ENCODE data around the gene TUBB4A. TPM values are rescaled to one million over a fixed set of nuclear protein-coding genes. Genes with fewer than 3 reads are reported as not detected.
A peak's percentile ranks its signal among the peaks of the same experiment; 100 is the strongest.
"Not testable (repeated sequence)": the region's sequence is repeated elsewhere in the genome, so short reads cannot be mapped to it uniquely, and the experiment has no call there.

TUBB4A gene
- total and polyA plus RNA-seq, 4 donors = 0.68 to 0.90 TPM; not detected in 2

DNA sequence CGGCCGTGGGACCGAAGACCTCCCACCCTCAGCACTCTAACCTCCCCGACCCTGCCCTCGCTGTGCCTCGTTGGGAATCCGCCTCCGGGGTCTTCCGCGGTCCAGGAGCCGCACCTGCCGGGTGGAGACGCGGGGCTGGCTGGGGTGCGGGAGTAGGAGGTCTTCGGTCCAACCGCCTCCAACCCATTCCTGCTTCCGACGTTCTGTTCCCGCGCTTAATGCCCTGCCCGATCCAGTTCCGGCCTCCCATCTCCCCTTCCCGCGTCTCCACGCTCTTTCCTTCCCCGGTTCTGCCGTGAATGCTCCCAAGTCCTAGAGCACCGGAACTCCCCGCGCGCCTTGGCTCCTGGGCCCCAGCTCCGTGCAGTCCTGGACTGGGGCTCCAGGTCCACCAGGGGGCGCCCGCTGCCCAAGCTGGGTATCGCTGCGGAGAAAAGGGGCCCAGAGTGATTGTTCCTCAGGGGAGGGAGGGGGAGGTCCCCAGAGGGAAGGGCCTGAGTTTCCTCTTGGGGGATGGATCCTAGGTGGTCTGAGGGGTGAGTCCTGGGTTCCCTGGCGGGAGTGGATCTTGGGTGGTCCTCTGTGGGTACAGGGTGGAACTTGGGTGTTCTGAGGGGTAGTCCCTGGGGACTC is 14.7 kb upstream of the TUBB4A start:
- Histone ChIP-seq H3K9me3 (ENCODE audit: control insufficient read depth, low read length) (no peaks in the 10 kb centered on the region), H3K36me3 (ENCODE audit: control insufficient read depth in 1 of 2, insufficient read depth in 2 of 2, low read length in 1 of 2) (no peaks in the 10 kb centered on the region), H3K27ac (ENCODE audit: low read depth in 1 of 2, low read length in 2 of 2) (no peak overlapping the region), H3K27me3 (ENCODE audit: control insufficient read depth in 1 of 2, insufficient read depth in 2 of 2, low read length in 1 of 2) (no peaks in the 10 kb centered on the region), H3K4me1 (ENCODE audit: control insufficient read depth in 1 of 2, insufficient read depth in 2 of 2, low read length in 2 of 2) (no peaks in the 10 kb centered on the region), H3K4me3 (ENCODE audit: low read length in 2 of 2) (peak overlapping the region; percentile 0 to 8)
- ATAC-seq (ENCODE audit: low FRiP score) (peak; percentile 94), DNase-seq (peak; percentile 94 to 97)
- intact Hi-C loops (cut with DNase I) = loop anchor here in 1 of 2 donors (5.0 kb wide), 2 partner anchors 116 to 346 kb away; no protein-coding TSS in a partner anchor
- 1 to 2% methylated on average over 38 of the region's 38 CpGs for WGBS, 2 donors

DNA sequence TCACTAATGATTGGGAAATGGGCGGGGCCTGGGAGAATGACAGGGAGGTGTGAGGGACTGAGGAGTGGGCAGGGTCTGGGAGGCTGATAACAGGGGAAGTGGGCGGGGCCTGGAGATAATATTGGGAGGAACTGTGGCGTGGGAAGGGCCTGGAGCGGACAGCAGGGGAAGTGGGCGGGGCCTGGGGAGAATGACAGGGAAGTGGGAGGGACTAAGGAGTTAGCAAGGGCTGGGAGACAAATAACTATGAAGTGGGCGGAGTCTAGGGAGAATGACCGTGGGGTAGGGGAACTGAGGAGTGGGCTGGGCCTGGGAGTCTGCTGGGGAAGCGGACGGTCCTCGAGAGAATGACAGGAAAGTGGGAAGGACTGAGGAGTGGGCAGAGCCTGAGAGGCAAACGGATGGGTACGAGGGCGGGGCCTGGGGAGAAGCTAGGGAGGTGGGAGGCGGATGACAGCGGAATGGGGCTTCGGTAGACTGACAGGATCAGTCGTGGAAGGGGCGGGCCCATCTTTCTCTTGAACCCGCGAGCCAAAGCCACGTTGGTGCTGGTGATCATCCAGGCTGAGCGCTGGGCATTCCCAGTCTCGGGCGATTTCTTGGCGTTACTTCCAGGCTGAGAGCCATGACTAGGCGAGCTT is 14.0 kb upstream of the TUBB4A start:
- ATAC-seq (ENCODE audit: low FRiP score) (peak; percentile 90), DNase-seq (peak; percentile 94)
- no peaks in the 10 kb centered on the region for H3K4me1 ChIP-seq (ENCODE audit: control insufficient read depth in 1 of 2, insufficient read depth in 2 of 2, low read length in 2 of 2)
- H3K27me3 ChIP-seq (ENCODE audit: control insufficient read depth in 1 of 2, insufficient read depth in 2 of 2, low read length in 1 of 2) = no peaks in the 10 kb centered on the region
- H3K9me3 ChIP-seq (ENCODE audit: control insufficient read depth, low read length) = no peaks in the 10 kb centered on the region
- intact Hi-C loops (cut with DNase I) = loop anchor here in 1 of 2 donors (5.0 kb wide), 2 partner anchors 116 to 346 kb away; no protein-coding TSS in a partner anchor
- peak overlapping the region; percentile 0 to 8 for H3K4me3 ChIP-seq (ENCODE audit: low read length in 2 of 2)
- H3K36me3 ChIP-seq (ENCODE audit: control insufficient read depth in 1 of 2, insufficient read depth in 2 of 2, low read length in 1 of 2) = no peaks in the 10 kb centered on the region
- WGBS, 2 donors = 2 to 3% methylated on average over 19 to 26 of the region's 26 CpGs
- H3K27ac ChIP-seq (ENCODE audit: low read depth in 1 of 2, low read length in 2 of 2) = no peak overlapping the region

DNA sequence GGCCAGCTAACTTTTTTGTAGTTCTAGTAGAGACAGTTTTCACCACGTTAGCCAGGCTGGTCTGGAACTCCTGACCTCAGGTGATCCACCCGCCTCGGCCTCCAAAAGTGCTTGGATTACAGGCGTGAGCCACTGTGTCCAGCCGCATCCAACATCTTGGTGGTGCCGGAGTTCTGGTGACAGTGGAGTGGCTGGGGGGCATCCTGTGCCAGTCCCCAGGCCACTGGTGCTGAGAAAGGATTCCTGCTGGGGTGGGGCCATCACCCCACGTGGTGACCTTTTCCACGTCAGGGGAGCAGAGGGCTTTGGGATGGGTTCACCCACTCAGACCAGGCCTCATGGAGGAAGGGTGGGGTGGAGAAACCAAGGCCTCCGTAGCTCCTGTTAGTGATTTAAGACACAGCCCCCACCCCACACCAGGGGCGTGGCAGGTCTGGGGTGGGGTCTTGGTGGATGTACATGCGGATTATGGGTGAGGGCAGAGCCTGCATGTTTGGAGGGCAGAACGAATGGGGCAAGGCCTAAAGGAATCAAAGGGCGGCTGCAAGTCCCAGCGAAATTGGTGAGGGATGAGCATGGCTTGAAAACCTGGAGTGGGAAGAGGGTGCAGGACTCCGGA is 12.9 kb upstream of the TUBB4A start:
- ATAC-seq (ENCODE audit: low FRiP score) (no peak), DNase-seq (no peak)
- Histone ChIP-seq H3K27ac (ENCODE audit: low read depth in 1 of 2, low read length in 2 of 2) (no peak overlapping the region), H3K9me3 (ENCODE audit: control insufficient read depth, low read length) (no peaks in the 10 kb centered on the region), H3K36me3 (ENCODE audit: control insufficient read depth in 1 of 2, insufficient read depth in 2 of 2, low read length in 1 of 2) (no peaks in the 10 kb centered on the region), H3K4me3 (ENCODE audit: low read length in 2 of 2) (no peak overlapping the region), H3K4me1 (ENCODE audit: control insufficient read depth in 1 of 2, insufficient read depth in 2 of 2, low read length in 2 of 2) (no peaks in the 10 kb centered on the region), H3K27me3 (ENCODE audit: control insufficient read depth in 1 of 2, insufficient read depth in 2 of 2, low read length in 1 of 2) (no peaks in the 10 kb centered on the region)
- intact Hi-C loops (cut with DNase I) = loop anchor here in 1 of 2 donors (5.0 kb wide), 2 partner anchors 117 to 347 kb away; no protein-coding TSS in a partner anchor
- 86 to 87% methylated on average over 15 of the region's 15 CpGs for WGBS, 2 donors

GRCh38 chr19:6514089-6514488 is 12.0 kb upstream of the TUBB4A start:
- H3K27me3 ChIP-seq (ENCODE audit: control insufficient read depth in 1 of 2, insufficient read depth in 2 of 2, low read length in 1 of 2) = no peaks in the 10 kb centered on the region
- H3K4me1 ChIP-seq (ENCODE audit: control insufficient read depth in 1 of 2, insufficient read depth in 2 of 2, low read length in 2 of 2) = no peaks in the 10 kb centered on the region
- H3K4me3 ChIP-seq (ENCODE audit: low read length in 2 of 2) = no peak overlapping the region
- no peaks in the 10 kb centered on the region for H3K36me3 ChIP-seq (ENCODE audit: control insufficient read depth in 1 of 2, insufficient read depth in 2 of 2, low read length in 1 of 2)
- intact Hi-C loops (cut with DNase I) = no loop called here
- ATAC-seq (ENCODE audit: low FRiP score) (no peak), DNase-seq (no peak)
- H3K27ac ChIP-seq (ENCODE audit: low read depth in 1 of 2, low read length in 2 of 2) = no peak overlapping the region
- WGBS, 2 donors = 69 to 73% methylated on average over 9 of the region's 9 CpGs
- no peaks in the 10 kb centered on the region for H3K9me3 ChIP-seq (ENCODE audit: control insufficient read depth, low read length)

GRCh38 chr19:6510618-6511017 is 8.5 kb upstream of the TUBB4A start:
- H3K27ac ChIP-seq (ENCODE audit: low read depth in 1 of 2, low read length in 2 of 2) = no peak overlapping the region
- no peaks in the 10 kb centered on the region for H3K36me3 ChIP-seq (ENCODE audit: control insufficient read depth in 1 of 2, insufficient read depth in 2 of 2, low read length in 1 of 2)
- WGBS, 2 donors = 86 to 88% methylated on average over 7 of the region's 7 CpGs
- H3K4me1 ChIP-seq (ENCODE audit: control insufficient read depth in 1 of 2, insufficient read depth in 2 of 2, low read length in 2 of 2) = no peaks in the 10 kb centered on the region
- H3K9me3 ChIP-seq (ENCODE audit: control insufficient read depth, low read length) = no peaks in the 10 kb centered on the region
- DNase-seq (no peak), ATAC-seq (ENCODE audit: low FRiP score) (no peak)
- H3K27me3 ChIP-seq (ENCODE audit: control insufficient read depth in 1 of 2, insufficient read depth in 2 of 2, low read length in 1 of 2) = no peaks in the 10 kb centered on the region
- intact Hi-C loops (cut with DNase I) = no loop called here
- H3K4me3 ChIP-seq (ENCODE audit: low read length in 2 of 2) = no peak overlapping the region

GRCh38 chr19:6509118-6509971 is 7.2 kb upstream of the TUBB4A start:
- Histone ChIP-seq H3K36me3 (ENCODE audit: control insufficient read depth in 1 of 2, insufficient read depth in 2 of 2, low read length in 1 of 2) (no peaks in the 10 kb centered on the region), H3K27me3 (ENCODE audit: control insufficient read depth in 1 of 2, insufficient read depth in 2 of 2, low read length in 1 of 2) (no peaks in the 10 kb centered on the region), H3K9me3 (ENCODE audit: control insufficient read depth, low read length) (no peaks in the 10 kb centered on the region), H3K4me1 (ENCODE audit: control insufficient read depth in 1 of 2, insufficient read depth in 2 of 2, low read length in 2 of 2) (no peaks in the 10 kb centered on the region), H3K4me3 (ENCODE audit: low read length in 2 of 2) (no peak overlapping the region), H3K27ac (ENCODE audit: low read depth in 1 of 2, low read length in 2 of 2) (no peak overlapping the region)
- DNase-seq (peak in 1 of 2 donors; percentile 54), ATAC-seq (ENCODE audit: low FRiP score) (no peak)
- intact Hi-C loops (cut with DNase I) = no loop called here
- WGBS, 2 donors = 48 to 54% methylated on average over 20 of the region's 20 CpGs

DNA sequence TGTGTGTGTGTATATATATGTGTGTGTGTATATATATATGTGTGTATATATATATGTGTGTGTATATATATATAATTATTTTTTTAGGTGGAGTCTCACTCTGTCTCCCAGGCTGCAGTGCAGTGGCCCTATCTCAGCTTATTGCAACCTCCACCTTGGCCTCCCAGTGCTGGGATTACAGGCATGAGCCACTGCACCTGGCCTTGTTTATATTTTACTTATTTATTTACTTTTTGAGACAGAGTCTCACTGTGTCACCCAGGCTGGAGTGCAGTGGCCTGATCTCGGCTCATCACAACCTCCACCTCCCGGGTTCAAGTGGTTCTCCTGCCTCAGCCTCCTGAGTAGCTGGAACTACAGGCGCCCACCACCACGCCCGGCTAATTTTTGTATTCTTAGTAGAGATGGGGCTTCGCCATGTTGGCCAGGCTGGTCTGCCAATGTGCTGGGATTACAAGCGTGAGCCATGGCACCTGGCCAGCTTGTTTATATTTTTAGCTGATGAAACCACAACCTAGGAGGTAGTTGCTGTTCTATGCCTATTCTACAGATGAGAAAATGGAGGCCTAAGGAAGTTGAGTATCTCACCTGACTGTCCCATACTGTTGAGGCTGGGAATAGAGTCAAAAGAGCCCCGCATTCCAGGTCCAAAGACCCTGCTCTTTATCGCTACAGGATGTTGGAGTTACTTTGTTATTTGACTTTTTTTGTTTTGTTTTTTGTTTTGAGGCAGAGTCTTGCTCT is 6.1 kb upstream of the TUBB4A start:
- intact Hi-C loops (cut with DNase I); H3K9me3 ChIP-seq (ENCODE audit: control insufficient read depth, low read length); H3K4me3 ChIP-seq (ENCODE audit: low read length in 2 of 2); H3K27me3 ChIP-seq (ENCODE audit: control insufficient read depth in 1 of 2, insufficient read depth in 2 of 2, low read length in 1 of 2); ATAC-seq (ENCODE audit: low FRiP score); H3K36me3 ChIP-seq (ENCODE audit: control insufficient read depth in 1 of 2, insufficient read depth in 2 of 2, low read length in 1 of 2); DNase-seq; H3K4me1 ChIP-seq (ENCODE audit: control insufficient read depth in 1 of 2, insufficient read depth in 2 of 2, low read length in 2 of 2); H3K27ac ChIP-seq (ENCODE audit: low read depth in 1 of 2, low read length in 2 of 2): not testable (repeated sequence)
- 84 to 88% methylated on average over 9 of the region's 9 CpGs for whole genome bisulfite sequencing, 2 donors

Data from aorta (tissue), 5 donors.